Measurements from ENCODE around the gene RARS1. TPM values are rescaled to one million over a fixed set of nuclear protein-coding genes. Genes with fewer than 3 reads are reported as not detected.

The RARS1 gene
- total and polyA plus RNA-seq, 2 of the 8 experiments (the other 6 are each of a cell fraction or from before 2014, with no cell fraction given) = 30.2 to 108 TPM

- no peak overlapping the region for H3K56ac ChIP-seq (replicated peaks; ENCODE audit: insufficient read length, low read depth, low read length)
- no peak overlapping the region for H2AFZ ChIP-seq (ENCODE audit: low read length)
- no peak for FAIRE-seq
- H4K20me1 ChIP-seq (replicated peaks in 1 of 2; ENCODE audit: control insufficient read depth in 1 of 2, insufficient read depth in 2 of 2, low read length in 2 of 2) = no peaks in the 10 kb centered on the region
- no peak overlapping the region for H2BK15ac ChIP-seq (ENCODE audit: low read length)
- H3K18ac ChIP-seq (ENCODE audit: extremely low read depth, low read length) = no peak overlapping the region
- no peak overlapping the region for H3K4ac ChIP-seq (replicated peaks; ENCODE audit: insufficient read length, low read depth, low read length)
- no peak overlapping the region for H4K8ac ChIP-seq (ENCODE audit: extremely low read depth, insufficient read depth, low read length)
- no peak overlapping the region for H2BK5ac ChIP-seq (ENCODE audit: low read depth, low read length)
- no peaks in the 10 kb centered on the region for H3K79me1 ChIP-seq (ENCODE audit: low read depth, low read length)
- no peak for DNase-seq (ENCODE audit: low read depth in 1 of 2, low spot score in 2 of 2)
- no peaks in the 10 kb centered on the region for H3K79me2 ChIP-seq (ENCODE audit: control insufficient read depth in 1 of 2, insufficient read depth in 2 of 2, low read length in 2 of 2)
- H2AK5ac ChIP-seq (ENCODE audit: low read depth, low read length) = no peak overlapping the region
- ChIA-PET POLR2A (ENCODE audit: partially characterized antibody) (no interaction called here), CTCF (ENCODE audit: partially characterized antibody) (no interaction called here)
- no peaks in the 10 kb centered on the region for H3K4me1 ChIP-seq (replicated peaks in 1 of 4; ENCODE audit: control insufficient read depth in 3 of 4, insufficient read depth in 4 of 4, low read length in 3 of 4)
- H3K23ac ChIP-seq (ENCODE audit: insufficient read length) = no peak overlapping the region
- no peak overlapping the region for H3K4me3 ChIP-seq (ENCODE audit: extremely low read depth in 1 of 4, insufficient read depth in 2 of 4, low read depth in 3 of 4, low read length in 4 of 4)
- H3K36me3 ChIP-seq (ENCODE audit: control insufficient read depth in 2 of 4, insufficient read depth in 4 of 4, low read length in 3 of 4) = no peaks in the 10 kb centered on the region
- 85 to 100% methylated on average over 1 to 3 of the region's 3 CpGs for WGBS, 2 experiments (ENCODE audit: extremely low coverage in 1 of 2, insufficient coverage in 1 of 2, insufficient read length in 1 of 2, insufficient replicate concordance in 2 of 2, low coverage in 1 of 2, low lambda C conversion rate in 2 of 2, missing lambda C conversion rate in 1 of 2)
- H2BK120ac ChIP-seq (replicated peaks; ENCODE audit: low read depth, low read length) = no peak overlapping the region
- no peaks in the 10 kb centered on the region for H3K27me3 ChIP-seq (replicated peaks in 1 of 4; ENCODE audit: control insufficient read depth in 3 of 4, extremely low read depth in 1 of 4, insufficient read depth in 3 of 4, low read length in 3 of 4)
- no peak overlapping the region for H4K91ac ChIP-seq (replicated peaks; ENCODE audit: insufficient read length, low read length)
- no peak overlapping the region for H2BK20ac ChIP-seq (ENCODE audit: low read length)
- no peaks in the 10 kb centered on the region for H3K23me2 ChIP-seq (ENCODE audit: low read depth, low read length)
- H3K4me2 ChIP-seq (ENCODE audit: insufficient read depth in 1 of 2, low read depth in 2 of 2, low read length in 2 of 2) = no peak overlapping the region
- no peak overlapping the region for H3K27ac ChIP-seq (ENCODE audit: low read depth, low read length)
- H3K14ac ChIP-seq (ENCODE audit: insufficient read length) = no peak overlapping the region
- no peak overlapping the region for H4K5ac ChIP-seq (ENCODE audit: insufficient read length, low read depth, low read length)
- no peak overlapping the region for H3K9ac ChIP-seq (replicated peaks in 1 of 4; ENCODE audit: extremely low read depth in 1 of 4, low read depth in 3 of 4, low read length in 3 of 4)
- H3K9me3 ChIP-seq (ENCODE audit: insufficient read depth in 2 of 2, low read depth in 1 of 2, low read length in 1 of 2) = no peaks in the 10 kb centered on the region
- H2BK12ac ChIP-seq (ENCODE audit: low read depth, low read length) = no peak overlapping the region
- TF ChIP-seq CEBPB (IDR thresholded peaks at IDR 0.05; ENCODE audit: low read depth, low read length) (no peak), YY1 (IDR thresholded peaks at IDR 0.05; ENCODE audit: low read depth, low read length) (no peak), CTCF (IDR thresholded peaks at IDR 0.05; ENCODE audit: control extremely low read depth in 1 of 3, insufficient read depth in 1 of 3, low read depth in 1 of 3, low read length in 3 of 3) (no peak), RFX5 (IDR thresholded peaks at IDR 0.05; ENCODE audit: borderline replicate concordance, low read depth, low read length) (no peak), TEAD4 (IDR thresholded peaks at IDR 0.05; ENCODE audit: low read depth, low read length) (no peak), SIRT6 (IDR thresholded peaks at IDR 0.05; ENCODE audit: low read length) (no peak), RXRA (IDR thresholded peaks at IDR 0.05; ENCODE audit: insufficient read depth, low read depth, low read length) (no peak), CHD1 (IDR thresholded peaks at IDR 0.05; ENCODE audit: low read depth, low read length) (no peak), USF2 (IDR thresholded peaks at IDR 0.05; ENCODE audit: low read length) (no peak), CREB1 (IDR thresholded peaks at IDR 0.05) (no peak), TAF7 (optimal IDR thresholded peaks at IDR 0.05; ENCODE audit: borderline replicate concordance, low read depth, low read length) (no peak), EGR1 (IDR thresholded peaks at IDR 0.05; ENCODE audit: borderline replicate concordance, low read depth, low read length) (no peak), SIX5 (IDR thresholded peaks at IDR 0.05; ENCODE audit: low read depth, low read length) (no peak)
These were observed 7.1 kb upstream of the RARS1 start for GRCh38 chr5:168479166-168479565.
